Measurements from ENCODE around the gene HRH3. TPM values are rescaled to one million over a fixed set of nuclear protein-coding genes. Genes with fewer than 3 reads are reported as not detected.

Gene HRH3
- total RNA-seq (2013), result not detected
- not detected for polyA plus RNA-seq
- not detected in 2 replicates for polyA minus RNA-seq
- total RNA-seq, result 0 to 2.0 (median 0) reads per million in 11 experiments

DNA sequence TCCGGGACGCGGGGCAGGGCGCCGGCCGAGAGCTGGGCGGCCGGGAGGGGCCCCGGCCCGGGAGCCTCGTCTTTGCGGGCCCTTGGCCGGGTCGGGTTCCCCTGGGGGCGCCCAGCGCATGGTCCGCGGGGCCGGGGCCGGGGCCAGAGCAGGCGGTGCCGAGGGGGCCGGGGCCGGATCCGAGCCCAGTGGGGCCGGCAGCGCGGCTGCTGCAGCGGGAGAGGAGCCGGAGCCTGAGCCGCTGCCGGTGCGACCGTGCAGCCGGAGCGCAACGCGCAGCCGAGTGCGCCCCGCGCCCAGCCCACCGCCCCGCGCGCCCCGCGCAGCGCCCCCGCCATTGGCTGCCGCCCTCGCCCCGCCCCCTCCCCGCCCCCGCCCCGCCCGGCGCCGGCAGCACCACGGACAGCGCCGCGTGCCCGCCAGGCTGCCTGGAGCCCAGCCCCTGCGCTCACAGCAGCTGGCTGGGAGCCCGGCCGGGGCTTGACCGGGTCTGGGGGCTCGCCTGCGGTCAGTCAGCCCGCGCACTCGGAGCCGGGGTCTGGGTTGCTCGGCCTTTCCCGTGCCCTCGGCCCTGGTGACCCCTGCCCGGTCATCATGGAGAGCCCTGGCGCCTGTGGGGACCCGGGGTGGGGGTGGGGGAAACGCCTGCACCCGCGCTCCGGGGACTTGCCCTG, at the start of gene HRH3:
TSS of gene HRH3 (minus strand) at position 287 of the 674 bp plus-strand sequence. CDS start 308 bp downstream, outside the sequence.
- H3K4me1 Mint-ChIP-seq, result no peaks in the 10 kb centered on the region
- intact Hi-C loops (cut with micrococcal nuclease), result no loop called here
- H3K9me3 ChIP-seq (replicated peaks in 1 of 2; ENCODE audit: control insufficient read depth in 1 of 2, insufficient read depth in 1 of 2, low read length in 2 of 2), result peaks cover 0 to 3% of the 10 kb centered on the region in 2 donors
- peak within 1 kb of the TSS in 1 of 2 donors; percentile 86 for H3K4me3 Mint-ChIP-seq
- H3K27me3 Mint-ChIP-seq (ENCODE audit: low read depth in 3 of 3), result peaks cover 32 to 67% (median 54%) of the 10 kb centered on the region in 3 donors
- no peaks in the 10 kb centered on the region for H3K36me3 ChIP-seq (replicated peaks in 1 of 2; ENCODE audit: control insufficient read depth in 1 of 2, insufficient read depth in 2 of 2, low read length in 2 of 2)
- H3K4me2 ChIP-seq (replicated peaks; ENCODE audit: extremely low read depth, low read length, poor library complexity, severe bottlenecking), result no peak within 1 kb of the TSS
- H4K20me1 ChIP-seq (ENCODE audit: insufficient read depth, low read length), result no peaks in the 10 kb centered on the region
- H3K36me3 Mint-ChIP-seq, result no peaks in the 10 kb centered on the region
- H3K4me3 ChIP-seq (replicated peaks in 1 of 3; ENCODE audit: low read depth in 2 of 3, low read length in 3 of 3), result no peak within 1 kb of the TSS
- no peak for DNase-seq
- H3K27ac Mint-ChIP-seq, result no peak within 1 kb of the TSS
- peaks cover 0 to 5% (median 1%) of the 10 kb centered on the region in 7 donors for H3K9me3 Mint-ChIP-seq
- WGBS (ENCODE audit: insufficient coverage), result under 1% methylated on average over 78 of the region's 84 CpGs
- no peaks in the 10 kb centered on the region for H3K79me2 ChIP-seq (ENCODE audit: insufficient read depth, low read length)
- no peak within 1 kb of the TSS for H3K9ac ChIP-seq (ENCODE audit: insufficient read depth, low read length, poor library complexity, severe bottlenecking)
- no peaks in the 10 kb centered on the region for H3K4me1 ChIP-seq (ENCODE audit: control insufficient read depth in 1 of 2, insufficient read depth in 2 of 2, low read length in 2 of 2)
- no peak within 1 kb of the TSS for H2AFZ ChIP-seq (ENCODE audit: insufficient read depth, low read depth, low read length, poor library complexity, severe bottlenecking)
- H3K27ac ChIP-seq (ENCODE audit: low read depth in 1 of 2, low read length in 2 of 2), result no peak within 1 kb of the TSS
- TF ChIP-seq, protein P1, sequence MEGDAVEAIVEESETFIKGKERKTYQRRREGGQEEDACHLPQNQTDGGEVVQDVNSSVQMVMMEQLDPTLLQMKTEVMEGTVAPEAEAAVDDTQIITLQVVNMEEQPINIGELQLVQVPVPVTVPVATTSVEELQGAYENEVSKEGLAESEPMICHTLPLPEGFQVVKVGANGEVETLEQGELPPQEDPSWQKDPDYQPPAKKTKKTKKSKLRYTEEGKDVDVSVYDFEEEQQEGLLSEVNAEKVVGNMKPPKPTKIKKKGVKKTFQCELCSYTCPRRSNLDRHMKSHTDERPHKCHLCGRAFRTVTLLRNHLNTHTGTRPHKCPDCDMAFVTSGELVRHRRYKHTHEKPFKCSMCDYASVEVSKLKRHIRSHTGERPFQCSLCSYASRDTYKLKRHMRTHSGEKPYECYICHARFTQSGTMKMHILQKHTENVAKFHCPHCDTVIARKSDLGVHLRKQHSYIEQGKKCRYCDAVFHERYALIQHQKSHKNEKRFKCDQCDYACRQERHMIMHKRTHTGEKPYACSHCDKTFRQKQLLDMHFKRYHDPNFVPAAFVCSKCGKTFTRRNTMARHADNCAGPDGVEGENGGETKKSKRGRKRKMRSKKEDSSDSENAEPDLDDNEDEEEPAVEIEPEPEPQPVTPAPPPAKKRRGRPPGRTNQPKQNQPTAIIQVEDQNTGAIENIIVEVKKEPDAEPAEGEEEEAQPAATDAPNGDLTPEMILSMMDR (IDR thresholded peaks at IDR 0.05), result no peak
- peaks cover 6 to 43% of the 10 kb centered on the region in 2 donors for H3K27me3 ChIP-seq (ENCODE audit: control insufficient read depth in 2 of 2, insufficient read depth in 2 of 2, low read length in 2 of 2)

DNA sequence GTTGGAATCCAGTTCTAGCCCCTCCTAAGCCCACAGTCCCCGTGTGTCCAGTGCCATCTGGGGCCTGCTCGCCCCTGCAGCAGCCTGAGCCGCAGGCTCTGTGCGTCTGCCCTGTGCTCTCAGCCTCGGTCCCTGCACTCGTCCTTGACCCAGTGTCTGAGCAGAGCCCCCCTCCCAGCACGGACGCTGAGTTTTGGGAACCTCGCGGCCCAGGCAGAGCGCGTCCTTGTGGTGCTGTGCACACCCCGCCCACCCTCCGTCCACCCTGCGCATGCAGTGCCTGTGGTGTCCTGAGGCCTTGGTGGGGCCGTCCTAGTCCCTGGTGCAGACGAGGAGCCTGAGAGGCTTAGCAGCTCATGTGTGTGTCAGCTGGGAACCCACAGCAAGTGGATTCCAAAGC, 49.8 kb upstream of the HRH3 start:
- Histone ChIP-seq H4K20me1 (ENCODE audit: insufficient read depth, low read length) (peaks cover 39% of the 10 kb centered on the region), H3K36me3 (replicated peaks in 1 of 2; ENCODE audit: control insufficient read depth in 1 of 2, insufficient read depth in 2 of 2, low read length in 2 of 2) (peaks cover 80 to 89% of the 10 kb centered on the region in 2 donors), H3K4me1 (ENCODE audit: control insufficient read depth in 1 of 2, insufficient read depth in 2 of 2, low read length in 2 of 2) (no peaks in the 10 kb centered on the region), H2AFZ (ENCODE audit: insufficient read depth, low read depth, low read length, poor library complexity, severe bottlenecking) (no peak overlapping the region), H3K27me3 (ENCODE audit: control insufficient read depth in 2 of 2, insufficient read depth in 2 of 2, low read length in 2 of 2) (no peaks in the 10 kb centered on the region), H3K79me2 (ENCODE audit: insufficient read depth, low read length) (no peaks in the 10 kb centered on the region), H3K9me3 (replicated peaks in 1 of 2; ENCODE audit: control insufficient read depth in 1 of 2, insufficient read depth in 1 of 2, low read length in 2 of 2) (peaks cover 0 to 2% of the 10 kb centered on the region in 2 donors), H3K9ac (ENCODE audit: insufficient read depth, low read length, poor library complexity, severe bottlenecking) (no peak overlapping the region), H3K4me2 (replicated peaks; ENCODE audit: extremely low read depth, low read length, poor library complexity, severe bottlenecking) (no peak overlapping the region), H3K4me3 (replicated peaks in 1 of 3; ENCODE audit: low read depth in 2 of 3, low read length in 3 of 3) (no peak overlapping the region), H3K27ac (ENCODE audit: low read depth in 1 of 2, low read length in 2 of 2) (no peak overlapping the region)
- peak overlapping the region in 1 of 7 donors; percentile 51 for H3K27ac Mint-ChIP-seq
- peaks cover 0 to 3% (median 0%) of the 10 kb centered on the region in 3 donors for H3K27me3 Mint-ChIP-seq (ENCODE audit: low read depth in 3 of 3)
- H3K36me3 Mint-ChIP-seq, result peaks cover 70 to 85% of the 10 kb centered on the region in 2 donors
- no peak overlapping the region for H3K4me3 Mint-ChIP-seq
- H3K4me1 Mint-ChIP-seq, result no peaks in the 10 kb centered on the region
- no peak for DNase-seq
- intact Hi-C loops (cut with micrococcal nuclease), result no loop called here
- TF ChIP-seq, protein P1 (IDR thresholded peaks at IDR 0.05), result no peak
- peaks cover 0 to 6% (median under 1%) of the 10 kb centered on the region in 7 donors for H3K9me3 Mint-ChIP-seq
- WGBS (ENCODE audit: insufficient coverage), result 96% methylated on average over 17 of the region's 17 CpGs

Data from CD14-positive monocyte (primary cell).